ENCODE measurements around the gene SYNPO2L. TPM values are rescaled to one million over a fixed set of nuclear protein-coding genes. Genes with fewer than 3 reads are reported as not detected.

The SYNPO2L gene
- total RNA-seq, 1 experiment from 2014 or later, result 0.22 TPM

- no peaks in the 10 kb centered on the region for H3K27me3 Mint-ChIP-seq (ENCODE audit: low read depth)
- H3K4me3 Mint-ChIP-seq, result no peak overlapping the region
- peaks cover 16% of the 10 kb centered on the region for H3K4me1 Mint-ChIP-seq
- DNase-seq (ENCODE audit: low spot score) (no peak), ATAC-seq (no peak)
- CTCF ChIA-PET, result interaction anchor here (0.6 kb wide), 1 partner anchor 8 kb away, joined by 4 read pairs; no protein-coding TSS in a partner anchor
- no peak for TF ChIP-seq E2F4 (CRISPR knock-in tag; IDR thresholded peaks at IDR 0.05; ENCODE audit: borderline replicate concordance, low read depth)
- TF ChIP-seq, protein P1, sequence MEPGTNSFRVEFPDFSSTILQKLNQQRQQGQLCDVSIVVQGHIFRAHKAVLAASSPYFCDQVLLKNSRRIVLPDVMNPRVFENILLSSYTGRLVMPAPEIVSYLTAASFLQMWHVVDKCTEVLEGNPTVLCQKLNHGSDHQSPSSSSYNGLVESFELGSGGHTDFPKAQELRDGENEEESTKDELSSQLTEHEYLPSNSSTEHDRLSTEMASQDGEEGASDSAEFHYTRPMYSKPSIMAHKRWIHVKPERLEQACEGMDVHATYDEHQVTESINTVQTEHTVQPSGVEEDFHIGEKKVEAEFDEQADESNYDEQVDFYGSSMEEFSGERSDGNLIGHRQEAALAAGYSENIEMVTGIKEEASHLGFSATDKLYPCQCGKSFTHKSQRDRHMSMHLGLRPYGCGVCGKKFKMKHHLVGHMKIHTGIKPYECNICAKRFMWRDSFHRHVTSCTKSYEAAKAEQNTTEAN (CRISPR knock-in tag; IDR thresholded peaks at IDR 0.05), result no peak
- no peak for TF ChIP-seq STAT6 (CRISPR knock-in tag; conservative IDR thresholded peaks at IDR 0.05; ENCODE audit: low read depth)
- TF ChIP-seq, protein P2, sequence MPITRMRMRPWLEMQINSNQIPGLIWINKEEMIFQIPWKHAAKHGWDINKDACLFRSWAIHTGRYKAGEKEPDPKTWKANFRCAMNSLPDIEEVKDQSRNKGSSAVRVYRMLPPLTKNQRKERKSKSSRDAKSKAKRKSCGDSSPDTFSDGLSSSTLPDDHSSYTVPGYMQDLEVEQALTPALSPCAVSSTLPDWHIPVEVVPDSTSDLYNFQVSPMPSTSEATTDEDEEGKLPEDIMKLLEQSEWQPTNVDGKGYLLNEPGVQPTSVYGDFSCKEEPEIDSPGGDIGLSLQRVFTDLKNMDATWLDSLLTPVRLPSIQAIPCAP (CRISPR knock-in tag; IDR thresholded peaks at IDR 0.05), result no peak
- TF ChIP-seq ESRRA (CRISPR knock-in tag; IDR thresholded peaks at IDR 0.05; ENCODE audit: borderline replicate concordance), result no peak
- H3K27ac Mint-ChIP-seq, result no peak overlapping the region
- H3K9me3 Mint-ChIP-seq, result no peaks in the 10 kb centered on the region
- no peaks in the 10 kb centered on the region for H3K36me3 Mint-ChIP-seq
- POLR2A ChIA-PET, result no interaction called here
Measured at GRCh38 chr10:73650537-73651331, 5.1 kb downstream of the SYNPO2L start.

DNA sequence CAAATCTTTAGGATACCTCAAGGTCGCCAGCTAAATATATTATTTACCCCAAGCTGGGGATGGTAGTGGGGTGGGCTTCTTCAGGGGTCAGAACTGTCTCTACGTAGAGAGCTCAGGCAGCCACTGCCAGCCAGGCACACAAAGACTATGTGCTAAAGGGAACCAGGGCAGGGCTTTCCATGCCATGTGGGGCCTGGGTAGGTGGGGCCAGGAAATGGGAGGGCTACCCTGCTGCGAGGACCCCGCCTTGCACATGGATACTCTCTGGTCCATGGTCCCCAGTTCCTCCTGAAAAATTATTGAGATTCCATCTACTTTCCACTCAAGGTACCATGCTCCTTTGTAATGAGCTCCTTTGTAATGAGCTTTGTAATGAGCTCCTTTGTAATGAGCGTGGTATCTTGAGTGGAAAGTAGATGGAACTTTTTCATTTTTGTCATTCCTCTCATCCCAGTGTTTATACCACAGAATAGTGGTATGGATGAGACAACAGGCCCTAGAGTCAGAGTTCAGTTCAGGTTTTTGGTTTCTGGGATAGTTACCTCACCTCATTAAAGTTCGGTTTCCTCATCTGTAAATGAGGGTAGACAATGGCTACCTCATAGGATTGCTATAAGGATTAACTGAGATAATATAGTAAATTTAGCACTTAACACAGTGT lies 5.8 kb downstream of the SYNPO2L start:
- Mint-ChIP-seq H3K27me3 (ENCODE audit: low read depth) (no peaks in the 10 kb centered on the region; the same call in 1 of the 2 replicates), H3K9me3 (no peaks in the 10 kb centered on the region), H3K4me1 (peaks cover 16% of the 10 kb centered on the region), H3K4me3 (no peak overlapping the region), H3K36me3 (no peaks in the 10 kb centered on the region), H3K27ac (no peak overlapping the region)
- TF ChIP-seq ELF4 (CRISPR knock-in tag; IDR thresholded peaks at IDR 0.05; ENCODE audit: low read depth), result no peak
- TF ChIP-seq, protein P3, sequence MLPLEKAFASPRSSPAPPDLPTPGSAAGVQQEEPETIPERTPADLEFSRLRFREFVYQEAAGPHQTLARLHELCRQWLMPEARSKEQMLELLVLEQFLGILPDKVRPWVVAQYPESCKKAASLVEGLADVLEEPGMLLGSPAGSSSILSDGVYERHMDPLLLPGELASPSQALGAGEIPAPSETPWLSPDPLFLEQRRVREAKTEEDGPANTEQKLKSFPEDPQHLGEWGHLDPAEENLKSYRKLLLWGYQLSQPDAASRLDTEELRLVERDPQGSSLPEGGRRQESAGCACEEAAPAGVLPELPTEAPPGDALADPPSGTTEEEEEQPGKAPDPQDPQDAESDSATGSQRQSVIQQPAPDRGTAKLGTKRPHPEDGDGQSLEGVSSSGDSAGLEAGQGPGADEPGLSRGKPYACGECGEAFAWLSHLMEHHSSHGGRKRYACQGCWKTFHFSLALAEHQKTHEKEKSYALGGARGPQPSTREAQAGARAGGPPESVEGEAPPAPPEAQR (CRISPR knock-in tag; IDR thresholded peaks at IDR 0.05), result no peak
- TF ChIP-seq CREM (CRISPR knock-in tag; IDR thresholded peaks at IDR 0.05), result no peak
- no peak for TF ChIP-seq FOXP1 (CRISPR knock-in tag; IDR thresholded peaks at IDR 0.05; ENCODE audit: borderline replicate concordance)
- DNase-seq (ENCODE audit: low spot score) (no peak), ATAC-seq (no peak)
- POLR2A ChIA-PET, result no interaction called here
- CTCF ChIA-PET, result no interaction called here

GRCh38 chr10:73648975-73649829 lies 6.6 kb downstream of the SYNPO2L start:
- no peak for TF ChIP-seq ERG (CRISPR knock-in tag; IDR thresholded peaks at IDR 0.05)
- DNase-seq (ENCODE audit: low spot score) (no peak), ATAC-seq (no peak)
- Mint-ChIP-seq H3K4me3 (peak overlapping the region; percentile 77), H3K27ac (no peak overlapping the region), H3K36me3 (no peaks in the 10 kb centered on the region), H3K27me3 (ENCODE audit: low read depth) (no peaks in the 10 kb centered on the region; the same call in 1 of the 2 replicates), H3K4me1 (peaks cover 20% of the 10 kb centered on the region), H3K9me3 (no peaks in the 10 kb centered on the region)
- ChIA-PET CTCF (interaction anchor here (1.5 to 6.9 kb wide), 2 partner anchors 11 to 119 kb away, joined by 4 to 77 read pairs; no protein-coding TSS in a partner anchor), POLR2A (interaction anchor here (1.6 kb wide), 1 partner anchor 80 kb away, joined by 3 read pairs; no protein-coding TSS in a partner anchor)

Data from WTC11 (cell line).